B cell (primary cell): Measurements from ENCODE around the gene RERE. TPM values are rescaled to one million over a fixed set of nuclear protein-coding genes. Genes with fewer than 3 reads are reported as not detected.

ENCODE experiments used
- ATAC-seq: fragments of 200-7000 bp; cut with Tn5 transposase; one replicate; pipeline ENCODE4 v1.10.0; 2021; ENCODE audit warnings: low read depth, mild to moderate bottlenecking, moderate number of reproducible peaks, moderate library complexity
- CTCF ChIA-PET: fragments of 350-600 bp; sonication (Branson Sonifier 250); formaldehyde crosslinking; loops from one replicate; lab custom pipeline; 2021; ENCODE audit warnings: antibody characterized with exemption, inconsistent platforms; lab: Charles Lee
- POLR2A ChIA-PET: fragments of 350-600 bp; sonication (Branson Sonifier 250); formaldehyde crosslinking; loops from one replicate; lab custom pipeline; 2021; ENCODE audit warnings: antibody characterized with exemption; lab: Charles Lee
- DNase-seq: peaks from one replicate; pipeline ENCODE4 v3.0.0; 2013
- H2AFZ ChIP-seq: 2 replicates; pipeline ENCODE4 v1.6.1; 2012; ENCODE audit warnings: mild to moderate bottlenecking, low read depth, low read length; ENCODE audit not compliant: insufficient read depth, poor library complexity, severe bottlenecking
- H3K27ac ChIP-seq, 2 donors: 1 replicate in 1 of 2; 2 replicates in 1 of 2; pipeline ENCODE4 v1.5.1; 2012 to 2013; ENCODE audit warnings: low read length in 2 of 2, mild to moderate bottlenecking in 2 of 2, moderate library complexity in 1 of 2
- H3K27me3 ChIP-seq, 4 experiments: fragments of 200-600 bp in 1 of 4; sonication (generic) in 1 of 4; replicated peaks in 1 of 4; 1 replicate in 2 of 4; 2 replicates in 2 of 4; pipeline versions ENCODE4 v1.6.1 to v1.7.0; 2013 to 2016; ENCODE audit warnings: low read length in 3 of 4, mild to moderate bottlenecking in 2 of 4, mixed read lengths in 1 of 4, moderate library complexity in 1 of 4; ENCODE audit not compliant: insufficient read depth in 4 of 4, control insufficient read depth in 3 of 4; ENCODE audit errors: control extremely low read depth in 1 of 4
- H3K36me3 ChIP-seq, 2 experiments: replicated peaks in 1 of 2; 1 replicate in 1 of 2; 2 replicates in 1 of 2; pipeline versions ENCODE4 v1.6.1 to v1.7.1; 2013; ENCODE audit warnings: low read length in 1 of 2; ENCODE audit not compliant: insufficient read depth in 2 of 2, control insufficient read depth in 1 of 2; ENCODE audit errors: control extremely low read depth in 1 of 2, extremely low read depth in 1 of 2
- H3K4me1 ChIP-seq, 2 donors: fragments of 200-600 bp in 1 of 2; sonication (generic) in 1 of 2; 1 replicate in 1 of 2; 2 replicates in 1 of 2; pipeline versions ENCODE4 v1.5.1 to v1.6.1; 2013 to 2017; ENCODE audit warnings: low read length in 2 of 2; ENCODE audit not compliant: control insufficient read depth in 2 of 2, insufficient read depth in 2 of 2
- H3K4me2 ChIP-seq: replicated peaks from 2 replicates; pipeline ENCODE3; 2012; ENCODE audit warnings: mild to moderate bottlenecking, low read depth, low read length; ENCODE audit not compliant: poor library complexity, severe bottlenecking
- H3K4me3 ChIP-seq, 5 experiments: fragments of 200-600 bp in 1 of 5; sonication (generic) in 1 of 5; 1 replicate in 3 of 5; 2 replicates in 2 of 5; pipeline versions ENCODE4 v1.5.1 to v1.7.0; 2011 to 2016; ENCODE audit warnings: low read length in 4 of 5, mild to moderate bottlenecking in 4 of 5, low read depth in 2 of 5, control low read depth in 1 of 5, moderate library complexity in 1 of 5; ENCODE audit not compliant: insufficient read depth in 1 of 5; ENCODE audit errors: control extremely low read depth in 1 of 5, extremely low read depth in 1 of 5
- H3K79me2 ChIP-seq: fragments of 200-600 bp; sonication (generic); one replicate; pipeline ENCODE4 v1.6.0; 2016; ENCODE audit warnings: low read length; ENCODE audit not compliant: control insufficient read depth, insufficient read depth
- H3K9ac ChIP-seq: fragments of 200-600 bp; sonication (generic); 2 replicates; pipeline ENCODE4 v1.6.1; 2017; ENCODE audit warnings: mild to moderate bottlenecking, low read length, moderate library complexity
- H3K9me3 ChIP-seq, 3 donors: one replicate each; pipeline versions ENCODE4 v1.6.1 to v1.7.1; 2013; ENCODE audit warnings: low read length in 2 of 3; ENCODE audit not compliant: control insufficient read depth in 2 of 3, insufficient read depth in 1 of 3; ENCODE audit errors: control extremely low read depth in 1 of 3
- H4K20me1 ChIP-seq: 2 replicates; pipeline ENCODE4 v1.6.0; 2012; ENCODE audit warnings: mild to moderate bottlenecking, low read length; ENCODE audit not compliant: insufficient read depth, control insufficient read depth, poor library complexity, severe bottlenecking
- H3K27ac Mint-ChIP-seq: one replicate; pipeline ENCODE4 v1.8.0; 2021; ENCODE audit warnings: mixed read lengths
- H3K27me3 Mint-ChIP-seq: one replicate; pipeline ENCODE4 v1.8.0; 2021; ENCODE audit warnings: mixed read lengths
- H3K4me1 Mint-ChIP-seq: one replicate; pipeline ENCODE4 v1.8.0; 2021; ENCODE audit warnings: mixed read lengths
- H3K4me3 Mint-ChIP-seq: one replicate; pipeline ENCODE4 v1.8.0; 2021; ENCODE audit warnings: mixed read lengths
- H3K9me3 Mint-ChIP-seq: one replicate; pipeline ENCODE4 v1.8.0; 2022; ENCODE audit warnings: mixed read lengths; ENCODE audit not compliant: insufficient read depth
- CTCF ChIP-seq: fragments of 200-600 bp; IDR thresholded peaks from one replicate; pipeline ENCODE4 v1.8.0; 2022; ENCODE audit warnings: antibody characterized with exemption, mild to moderate bottlenecking
- EZH2 ChIP-seq: IDR thresholded peaks from 2 replicates; pipeline ENCODE4 v1.6.1; 2012; ENCODE audit warnings: borderline replicate concordance, low read depth, mild to moderate bottlenecking, moderate library complexity, low read length; ENCODE audit not compliant: insufficient read depth, poor library complexity, severe bottlenecking
- WGBS: methylation state at CpG from one replicate; pipeline ENCODE4 v1.1.5; 2013; ENCODE audit warnings: missing lambda C conversion rate; ENCODE audit not compliant: insufficient coverage; 5-methylcytosine and 5-hydroxymethylcytosine counted together
- intact Hi-C: fragments of 100-400 bp; cut with micrococcal nuclease; formaldehyde crosslinking; loops from one replicate; pipeline ENCODE4 v1.10.0; 2022
- polyA plus RNA-seq: library from polyadenylated mRNA; depleted of rRNA; stranded (reverse); fragments of >200 nt; gene quantifications from 2 replicates; pipeline ENCODE4 v1.2.3, GENCODE V29; 2012
- total RNA-seq, 2 donors: library from RNA; stranded (reverse); fragments of 120-200 nt in 1 of 2; gene quantifications; 1 replicate in 1 of 2; 2 replicates in 1 of 2; pipeline versions ENCODE4 v1.2.3 to v1.2.4, GENCODE V29; 2013 to 2022

Gene RERE
- total and polyA plus RNA-seq, 2 donors (not counting 1 experiment from before 2014, with no cell fraction given) = 27.3 to 132 TPM

- peaks cover 10% of the 10 kb centered on the region for H4K20me1 ChIP-seq
- H3K27ac Mint-ChIP-seq = no peak overlapping the region
- CTCF ChIA-PET = no interaction called here
- peaks cover 28% of the 10 kb centered on the region for H3K4me1 Mint-ChIP-seq
- H3K27ac ChIP-seq = no peak overlapping the region
- H3K9me3 ChIP-seq = no peaks in the 10 kb centered on the region
- H3K4me2 ChIP-seq = no peak overlapping the region
- TF ChIP-seq EZH2 = no peak
- no peak for TF ChIP-seq CTCF
- intact Hi-C loops = no loop called here
- H3K9ac ChIP-seq = no peak overlapping the region
- no peaks in the 10 kb centered on the region for H3K27me3 ChIP-seq
- DNase-seq (no peak), ATAC-seq (no peak)
- H3K27me3 Mint-ChIP-seq = no peaks in the 10 kb centered on the region
- 100% methylated on average over 1 of the region's 2 CpGs for WGBS
- H3K4me3 Mint-ChIP-seq = no peak overlapping the region
- no peak overlapping the region for H3K4me3 ChIP-seq
- H2AFZ ChIP-seq = no peak overlapping the region
- H3K9me3 Mint-ChIP-seq = no peaks in the 10 kb centered on the region
- H3K36me3 ChIP-seq = peaks cover 0 to 2% of the 10 kb centered on the region in 2 experiments
- H3K79me2 ChIP-seq = peaks cover 60% of the 10 kb centered on the region
- H3K4me1 ChIP-seq = peaks cover 3 to 13% of the 10 kb centered on the region in 2 donors
- POLR2A ChIA-PET = no interaction called here
Measured at GRCh38 chr1:8782955-8783354, 34.5 kb downstream of the RERE start.

- no peak overlapping the region for H3K27ac ChIP-seq
Measured at GRCh38 chr1:8782001-8782620, 35.3 kb downstream of the RERE start.

More at GRCh38 chr1:8782001-8782620, 35.3 kb downstream of the RERE start:
- Histone ChIP-seq H3K4me2 (no peak overlapping the region), H3K9ac (no peak overlapping the region), H3K9me3 (no peaks in the 10 kb centered on the region), H2AFZ (no peak overlapping the region), H3K4me3 (no peak overlapping the region), H3K27me3 (no peaks in the 10 kb centered on the region), H3K36me3 (peaks cover 0 to 2% of the 10 kb centered on the region in 2 experiments), H3K79me2 (peaks cover 51% of the 10 kb centered on the region), H3K4me1 (peaks cover 3 to 13% of the 10 kb centered on the region in 2 donors), H4K20me1 (peaks cover 10% of the 10 kb centered on the region)
- ChIA-PET POLR2A (no interaction called here), CTCF (interaction anchor here (0.6 to 1.4 kb wide), 2 partner anchors 55 to 767 kb away, joined by 3 read pairs; no protein-coding TSS in a partner anchor)
- DNase-seq = no peak
- intact Hi-C loops = no loop called here
- Mint-ChIP-seq H3K27me3 (no peaks in the 10 kb centered on the region), H3K4me1 (peaks cover 30% of the 10 kb centered on the region), H3K27ac (no peak overlapping the region), H3K4me3 (no peak overlapping the region), H3K9me3 (no peaks in the 10 kb centered on the region)
- no peak for ATAC-seq
- WGBS = 100% methylated on average over 1 of the region's 3 CpGs
- TF ChIP-seq EZH2 (no peak), CTCF (no peak)
